BJ (cell line): ENCODE data around the gene NMRK1. TPM values are rescaled to one million over a fixed set of nuclear protein-coding genes. Genes with fewer than 3 reads are reported as not detected.

Source experiments
- CTCF ChIA-PET: fragments of 350-600 bp; formaldehyde crosslinking; extraction: SDS; loops from one replicate; lab custom pipeline; 2021; ENCODE audit warnings: antibody characterized with exemption, inconsistent platforms; lab: Yijun Ruan, JAX
- POLR2A ChIA-PET: fragments of 300-600 bp; sonication (Branson Sonifier 250); formaldehyde crosslinking; extraction: SDS; loops from one replicate; lab custom pipeline; 2021; ENCODE audit warnings: antibody characterized with exemption; lab: Charles Lee
- DNase-seq: peaks from one replicate; pipeline ENCODE4 v3.0.0-alpha.2; 2011; ENCODE audit warnings: low read depth
- H3K27me3 ChIP-seq: 2 replicates; pipeline ENCODE4 v1.6.0; 2011; ENCODE audit warnings: low read length; ENCODE audit not compliant: control insufficient read depth, insufficient read depth
- H3K36me3 ChIP-seq: 2 replicates; pipeline ENCODE4 v1.5.1; 2011; ENCODE audit warnings: low read length; ENCODE audit not compliant: control insufficient read depth, insufficient read depth
- H3K4me3 ChIP-seq: 2 replicates; pipeline ENCODE4 v1.5.1; 2011; ENCODE audit warnings: low read depth, mild to moderate bottlenecking, control low read depth, low read length
- CTCF ChIP-seq: IDR thresholded peaks from 2 replicates; pipeline ENCODE4 v1.5.1; 2011; ENCODE audit warnings: low read depth, mild to moderate bottlenecking, control low read depth, inconsistent platforms, low read length, moderate library complexity; ENCODE audit not compliant: insufficient read depth
- polyA plus RNA-seq: library from polyadenylated mRNA; depleted of rRNA; stranded (reverse); fragments of >200 nt; gene quantifications from 2 replicates; pipeline ENCODE4 v1.2.3, GENCODE V29; 2011

The NMRK1 gene
- polyA plus RNA-seq, 1 experiment = 13.2 TPM

GRCh38 chr9:75086541-75087288 is 1.2 kb downstream of the NMRK1 start:
- peak overlapping the region; percentile 97 for H3K4me3 ChIP-seq
- H3K36me3 ChIP-seq = no peaks in the 10 kb centered on the region; the same call in 1 of the 2 replicates
- no peak for DNase-seq
- ChIA-PET CTCF (interaction anchor here (1.2 to 4.6 kb wide), 6 partner anchors 9 to 313 kb away, joined by 3 to 22 read pairs (median 4); no protein-coding TSS in a partner anchor), POLR2A (no interaction called here)
- H3K27me3 ChIP-seq = no peaks in the 10 kb centered on the region
- TF ChIP-seq CTCF = no peak

- no peaks in the 10 kb centered on the region for H3K27me3 ChIP-seq
- POLR2A ChIA-PET = no interaction called here
- no peak for TF ChIP-seq CTCF
- no peak for DNase-seq
- H3K36me3 ChIP-seq = peaks cover under 1% of the 10 kb centered on the region
- CTCF ChIA-PET = interaction anchor here (1.4 to 4.6 kb wide), 5 partner anchors 9 to 312 kb away, joined by 3 to 22 read pairs (median 4); partner anchors contain the start of gene CARNMT1
- H3K4me3 ChIP-seq = no peak overlapping the region
These were observed 2.3 kb downstream of the NMRK1 start for GRCh38 chr9:75085640-75086039.

GRCh38 chr9:75084081-75084672 is 3.8 kb downstream of the NMRK1 start:
- CTCF ChIA-PET = interaction anchor here (0.9 to 4.6 kb wide), 5 partner anchors 23 to 311 kb away, joined by 3 to 22 read pairs (median 4); partner anchors contain the start of gene CARNMT1

DNA sequence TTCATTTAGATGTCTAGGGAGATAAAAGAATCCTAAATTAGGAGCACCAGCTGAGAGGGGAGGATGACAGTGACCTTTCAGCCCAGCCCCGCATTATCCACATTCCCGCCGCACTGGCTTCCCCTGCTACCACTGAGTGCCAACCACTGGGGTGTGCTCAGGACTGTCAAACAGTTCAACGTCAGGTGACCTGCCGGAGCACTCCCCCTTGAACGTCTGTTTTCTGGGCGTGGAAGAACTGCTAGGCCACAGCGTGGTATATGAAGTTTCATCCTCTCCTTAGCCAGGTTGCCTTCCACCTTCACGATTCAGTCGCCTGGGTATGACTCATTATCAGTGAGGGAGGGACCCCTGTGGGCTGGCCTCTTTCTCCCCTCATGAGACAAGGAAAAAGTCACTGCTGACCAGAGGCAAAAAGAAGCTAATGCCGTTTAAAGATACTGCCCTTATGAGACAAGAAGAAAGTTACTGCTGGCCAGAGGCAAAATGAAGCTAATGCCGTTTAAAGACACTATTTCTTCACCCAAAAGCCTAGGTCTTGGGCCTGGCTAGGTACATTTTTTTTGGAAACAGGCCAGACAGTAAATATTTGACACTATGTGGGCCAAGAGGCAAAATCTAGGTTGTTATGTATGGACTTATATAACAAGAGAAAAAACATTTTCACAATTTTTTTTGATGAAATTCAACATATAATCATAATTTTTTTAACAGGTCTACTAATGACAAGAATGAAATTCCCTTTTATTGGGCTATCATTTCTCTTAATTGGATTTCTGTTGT is 4.6 kb downstream of the NMRK1 start:
- ChIA-PET POLR2A (no interaction called here), CTCF (interaction anchor here (0.9 to 4.6 kb wide), 6 partner anchors 10 to 310 kb away, joined by 3 to 22 read pairs (median 4); no protein-coding TSS in a partner anchor)
- DNase-seq = no peak
- Histone ChIP-seq H3K36me3 (peaks cover 2% of the 10 kb centered on the region), H3K27me3 (no peaks in the 10 kb centered on the region), H3K4me3 (no peak overlapping the region)
- TF ChIP-seq CTCF = no peak

More at GRCh38 chr9:75084081-75084672, 3.8 kb downstream of the NMRK1 start:
- DNase-seq = no peak
- TF ChIP-seq CTCF = no peak
- POLR2A ChIA-PET = no interaction called here
- Histone ChIP-seq H3K36me3 (peaks cover 2% of the 10 kb centered on the region), H3K27me3 (no peaks in the 10 kb centered on the region), H3K4me3 (no peak overlapping the region)
